ENCODE results near the gene VPS72. TPM values are rescaled to one million over a fixed set of nuclear protein-coding genes. Genes with fewer than 3 reads are reported as not detected.

Gene VPS72
- total and polyA plus RNA-seq, 2 of the 13 experiments (the other 11 are each of a cell fraction or from before 2014, with no cell fraction given), result 33.7 to 34.5 TPM

DNA sequence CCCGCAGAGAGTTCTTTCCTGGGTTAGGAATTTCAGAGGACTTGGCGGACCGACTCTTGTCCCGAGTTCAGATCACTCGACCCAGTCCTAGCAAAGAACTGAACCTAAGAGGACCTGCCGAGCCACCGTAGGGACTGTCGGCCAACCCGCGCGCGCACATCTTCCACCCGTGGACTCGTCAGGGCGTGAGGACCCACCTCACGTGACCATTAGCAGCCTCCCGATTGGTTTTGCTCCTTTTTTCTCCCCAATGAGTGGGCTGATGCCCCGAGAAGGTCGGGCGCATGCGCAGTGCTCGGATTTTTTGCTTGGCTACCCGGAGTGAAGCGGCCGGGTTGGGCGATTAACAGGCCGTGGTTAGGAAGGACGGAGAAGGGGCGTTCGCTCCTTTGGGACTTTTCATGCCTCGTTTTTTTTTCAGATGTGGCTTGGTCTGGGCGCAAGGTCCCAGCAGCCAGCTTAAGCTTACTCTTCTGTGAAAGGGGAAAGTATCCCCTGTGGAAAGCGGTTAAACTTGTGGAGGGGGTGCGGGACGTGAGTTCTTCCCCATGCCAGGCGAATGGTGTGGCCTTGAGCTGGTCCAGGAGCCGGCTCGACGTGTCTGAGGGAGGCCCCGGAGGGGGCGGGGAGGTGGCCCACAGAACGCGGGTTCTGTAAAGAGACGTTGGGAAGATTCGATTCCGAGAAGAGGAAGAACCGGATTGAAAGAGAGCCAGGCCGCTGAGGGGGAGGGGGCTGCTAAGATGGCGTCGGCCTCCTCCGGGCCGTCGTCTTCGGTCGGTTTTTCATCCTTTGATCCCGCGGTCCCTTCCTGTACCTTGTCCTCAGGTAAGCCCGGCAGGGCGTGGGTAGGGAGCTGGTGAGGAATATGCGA, 8.5 kb upstream of the VPS72 start, which contains the start of gene PIP5K1A (continued):
- TF ChIP-seq CAMTA2 (CRISPR knock-in tag; IDR thresholded peaks at IDR 0.05; ENCODE audit: borderline replicate concordance) (no peak), GTF3A (CRISPR knock-in tag; conservative IDR thresholded peaks at IDR 0.05) (0 out of 2 replicates have a peak, but pooled peaks have one; percentile 20), ZNF629 (CRISPR knock-in tag; conservative IDR thresholded peaks at IDR 0.05) (0 out of 2 replicates have a peak, but pooled peaks have one; percentile 30), HCFC1 (IDR thresholded peaks at IDR 0.05; ENCODE audit: low read depth, low read length) (no peak), KDM5A (IDR thresholded peaks at IDR 0.05; ENCODE audit: borderline replicate concordance, low read length) (peak; percentile 80), ZFP41 (CRISPR knock-in tag; IDR thresholded peaks at IDR 0.05; ENCODE audit: borderline replicate concordance) (no peak), FOXC1 (CRISPR knock-in tag; IDR thresholded peaks at IDR 0.05; ENCODE audit: borderline replicate concordance) (no peak), ZNF746 (CRISPR knock-in tag; IDR thresholded peaks at IDR 0.05) (no peak; the same call in 1 of the 2 replicates), ZNF598 (CRISPR knock-in tag; IDR thresholded peaks at IDR 0.05; ENCODE audit: borderline replicate concordance) (peak; percentile 7; the same call in 1 of the 2 replicates), HOXA9 (CRISPR knock-in tag; IDR thresholded peaks at IDR 0.05; ENCODE audit: borderline replicate concordance) (0 out of 2 replicates have a peak, but pooled peaks have one; percentile 55), RBM22 (optimal IDR thresholded peaks at IDR 0.05; ENCODE audit: low read length) (no peak), ZNF570 (CRISPR knock-in tag; IDR thresholded peaks at IDR 0.05; ENCODE audit: borderline replicate concordance) (no peak), IKZF1 (IDR thresholded peaks at IDR 0.05) (no peak), EEA1 (CRISPR knock-in tag; IDR thresholded peaks at IDR 0.05; ENCODE audit: borderline replicate concordance) (no peak)
- TF ChIP-seq, protein P1, sequence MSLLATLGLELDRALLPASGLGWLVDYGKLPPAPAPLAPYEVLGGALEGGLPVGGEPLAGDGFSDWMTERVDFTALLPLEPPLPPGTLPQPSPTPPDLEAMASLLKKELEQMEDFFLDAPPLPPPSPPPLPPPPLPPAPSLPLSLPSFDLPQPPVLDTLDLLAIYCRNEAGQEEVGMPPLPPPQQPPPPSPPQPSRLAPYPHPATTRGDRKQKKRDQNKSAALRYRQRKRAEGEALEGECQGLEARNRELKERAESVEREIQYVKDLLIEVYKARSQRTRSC (CRISPR knock-in tag; IDR thresholded peaks at IDR 0.05; ENCODE audit: low read depth), result no peak
- TF ChIP-seq, protein P2, sequence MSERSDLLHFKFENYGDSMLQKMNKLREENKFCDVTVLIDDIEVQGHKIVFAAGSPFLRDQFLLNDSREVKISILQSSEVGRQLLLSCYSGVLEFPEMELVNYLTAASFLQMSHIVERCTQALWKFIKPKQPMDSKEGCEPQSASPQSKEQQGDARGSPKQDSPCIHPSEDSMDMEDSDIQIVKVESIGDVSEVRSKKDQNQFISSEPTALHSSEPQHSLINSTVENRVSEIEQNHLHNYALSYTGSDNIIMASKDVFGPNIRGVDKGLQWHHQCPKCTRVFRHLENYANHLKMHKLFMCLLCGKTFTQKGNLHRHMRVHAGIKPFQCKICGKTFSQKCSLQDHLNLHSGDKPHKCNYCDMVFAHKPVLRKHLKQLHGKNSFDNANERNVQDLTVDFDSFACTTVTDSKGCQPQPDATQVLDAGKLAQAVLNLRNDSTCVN (CRISPR knock-in tag; IDR thresholded peaks at IDR 0.05; ENCODE audit: borderline replicate concordance), result no peak
- TF ChIP-seq, protein P3, sequence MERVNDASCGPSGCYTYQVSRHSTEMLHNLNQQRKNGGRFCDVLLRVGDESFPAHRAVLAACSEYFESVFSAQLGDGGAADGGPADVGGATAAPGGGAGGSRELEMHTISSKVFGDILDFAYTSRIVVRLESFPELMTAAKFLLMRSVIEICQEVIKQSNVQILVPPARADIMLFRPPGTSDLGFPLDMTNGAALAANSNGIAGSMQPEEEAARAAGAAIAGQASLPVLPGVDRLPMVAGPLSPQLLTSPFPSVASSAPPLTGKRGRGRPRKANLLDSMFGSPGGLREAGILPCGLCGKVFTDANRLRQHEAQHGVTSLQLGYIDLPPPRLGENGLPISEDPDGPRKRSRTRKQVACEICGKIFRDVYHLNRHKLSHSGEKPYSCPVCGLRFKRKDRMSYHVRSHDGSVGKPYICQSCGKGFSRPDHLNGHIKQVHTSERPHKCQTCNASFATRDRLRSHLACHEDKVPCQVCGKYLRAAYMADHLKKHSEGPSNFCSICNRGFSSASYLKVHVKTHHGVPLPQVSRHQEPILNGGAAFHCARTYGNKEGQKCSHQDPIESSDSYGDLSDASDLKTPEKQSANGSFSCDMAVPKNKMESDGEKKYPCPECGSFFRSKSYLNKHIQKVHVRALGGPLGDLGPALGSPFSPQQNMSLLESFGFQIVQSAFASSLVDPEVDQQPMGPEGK (CRISPR knock-in tag; IDR thresholded peaks at IDR 0.05), result no peak; the same call in 1 of the 2 replicates
- TF ChIP-seq, protein P4, sequence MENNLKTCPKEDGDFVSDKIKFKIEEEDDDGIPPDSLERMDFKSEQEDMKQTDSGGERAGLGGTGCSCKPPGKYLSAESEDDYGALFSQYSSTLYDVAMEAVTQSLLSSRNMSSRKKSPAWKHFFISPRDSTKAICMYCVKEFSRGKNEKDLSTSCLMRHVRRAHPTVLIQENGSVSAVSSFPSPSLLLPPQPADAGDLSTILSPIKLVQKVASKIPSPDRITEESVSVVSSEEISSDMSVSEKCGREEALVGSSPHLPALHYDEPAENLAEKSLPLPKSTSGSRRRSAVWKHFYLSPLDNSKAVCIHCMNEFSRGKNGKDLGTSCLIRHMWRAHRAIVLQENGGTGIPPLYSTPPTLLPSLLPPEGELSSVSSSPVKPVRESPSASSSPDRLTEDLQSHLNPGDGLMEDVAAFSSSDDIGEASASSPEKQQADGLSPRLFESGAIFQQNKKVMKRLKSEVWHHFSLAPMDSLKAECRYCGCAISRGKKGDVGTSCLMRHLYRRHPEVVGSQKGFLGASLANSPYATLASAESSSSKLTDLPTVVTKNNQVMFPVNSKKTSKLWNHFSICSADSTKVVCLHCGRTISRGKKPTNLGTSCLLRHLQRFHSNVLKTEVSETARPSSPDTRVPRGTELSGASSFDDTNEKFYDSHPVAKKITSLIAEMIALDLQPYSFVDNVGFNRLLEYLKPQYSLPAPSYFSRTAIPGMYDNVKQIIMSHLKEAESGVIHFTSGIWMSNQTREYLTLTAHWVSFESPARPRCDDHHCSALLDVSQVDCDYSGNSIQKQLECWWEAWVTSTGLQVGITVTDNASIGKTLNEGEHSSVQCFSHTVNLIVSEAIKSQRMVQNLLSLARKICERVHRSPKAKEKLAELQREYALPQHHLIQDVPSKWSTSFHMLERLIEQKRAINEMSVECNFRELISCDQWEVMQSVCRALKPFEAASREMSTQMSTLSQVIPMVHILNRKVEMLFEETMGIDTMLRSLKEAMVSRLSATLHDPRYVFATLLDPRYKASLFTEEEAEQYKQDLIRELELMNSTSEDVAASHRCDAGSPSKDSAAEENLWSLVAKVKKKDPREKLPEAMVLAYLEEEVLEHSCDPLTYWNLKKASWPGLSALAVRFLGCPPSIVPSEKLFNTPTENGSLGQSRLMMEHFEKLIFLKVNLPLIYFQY (CRISPR knock-in tag; IDR thresholded peaks at IDR 0.05; ENCODE audit: borderline replicate concordance), result no peak

All from HepG2 (cell line).